HUES48 (cell line): ENCODE measurements around the gene SKOR2.

Experiments used
- H3K27ac ChIP-seq: one replicate; pipeline ENCODE4 v1.7.0; 2013; ENCODE audit warnings: low read depth, low read length, inconsistent platforms
- H3K27me3 ChIP-seq: 2 replicates; pipeline ENCODE4 v1.6.1; 2013; ENCODE audit warnings: mild to moderate bottlenecking, low read length; ENCODE audit not compliant: control insufficient read depth, insufficient read depth
- H3K36me3 ChIP-seq: 2 replicates; pipeline ENCODE4 v1.6.1; 2013; ENCODE audit warnings: low read length; ENCODE audit not compliant: control insufficient read depth, insufficient read depth
- H3K4me1 ChIP-seq: 2 replicates; pipeline ENCODE4 v1.6.1; 2013; ENCODE audit warnings: mild to moderate bottlenecking, low read length; ENCODE audit not compliant: control insufficient read depth, insufficient read depth
- H3K4me3 ChIP-seq: 2 replicates; pipeline ENCODE4 v1.5.1; 2013; ENCODE audit warnings: mild to moderate bottlenecking, low read depth, low read length
- H3K9ac ChIP-seq: 2 replicates; pipeline ENCODE4 v1.6.1; 2013; ENCODE audit warnings: mild to moderate bottlenecking, low read depth, low read length, moderate library complexity
- H3K9me3 ChIP-seq: 2 replicates; pipeline ENCODE4 v1.6.1; 2013; ENCODE audit warnings: low read length; ENCODE audit not compliant: control insufficient read depth, insufficient read depth

Gene SKOR2

GRCh38 chr18:47251289-47252120 is at the start of gene SKOR2:
TSS of gene SKOR2 (minus strand) at chr18:47251660. CDS start at chr18:47249183, 2,477 bp downstream.
- peaks cover 95% of the 10 kb centered on the region for H3K27me3 ChIP-seq
- no peak within 1 kb of the TSS for H3K27ac ChIP-seq
- H3K9me3 ChIP-seq: no peaks in the 10 kb centered on the region
- H3K36me3 ChIP-seq: no peaks in the 10 kb centered on the region
- H3K4me1 ChIP-seq: peaks cover 55% of the 10 kb centered on the region
- H3K4me3 ChIP-seq: peak within 1 kb of the TSS; percentile 41; the same call in 1 of the 2 replicates
- no peak within 1 kb of the TSS for H3K9ac ChIP-seq

- Histone ChIP-seq H3K9ac (no peak overlapping the region), H3K4me1 (no peaks in the 10 kb centered on the region), H3K27me3 (no peaks in the 10 kb centered on the region), H3K27ac (no peak overlapping the region), H3K36me3 (no peaks in the 10 kb centered on the region), H3K4me3 (no peak overlapping the region), H3K9me3 (0 out of 2 replicates have a peak, but pooled peaks cover 4% of the 10 kb centered on the region)
These were observed 45.0 kb upstream of the SKOR2 start for GRCh38 chr18:47296462-47296861.

GRCh38 chr18:47294801-47295200 is 43.3 kb upstream of the SKOR2 start:
- H3K4me3 ChIP-seq: no peak overlapping the region
- no peaks in the 10 kb centered on the region for H3K36me3 ChIP-seq
- H3K4me1 ChIP-seq: no peaks in the 10 kb centered on the region
- no peak overlapping the region for H3K27ac ChIP-seq
- no peak overlapping the region for H3K9ac ChIP-seq
- no peaks in the 10 kb centered on the region for H3K27me3 ChIP-seq
- 0 out of 2 replicates have a peak, but pooled peaks cover 4% of the 10 kb centered on the region for H3K9me3 ChIP-seq

- Histone ChIP-seq H3K4me3 (no peak overlapping the region), H3K4me1 (no peaks in the 10 kb centered on the region), H3K27ac (no peak overlapping the region), H3K9ac (no peak overlapping the region), H3K36me3 (no peaks in the 10 kb centered on the region), H3K9me3 (no peaks in the 10 kb centered on the region), H3K27me3 (no peaks in the 10 kb centered on the region)
These were observed 37.3 kb upstream of the SKOR2 start for GRCh38 chr18:47288741-47289140.

GRCh38 chr18:47287911-47288585 is 36.6 kb upstream of the SKOR2 start:
- Histone ChIP-seq H3K4me3 (no peak overlapping the region), H3K9ac (no peak overlapping the region), H3K9me3 (no peaks in the 10 kb centered on the region), H3K27me3 (no peaks in the 10 kb centered on the region), H3K36me3 (no peaks in the 10 kb centered on the region), H3K4me1 (no peaks in the 10 kb centered on the region), H3K27ac (no peak overlapping the region)

GRCh38 chr18:47286776-47287410 is 35.4 kb upstream of the SKOR2 start:
- H3K9me3 ChIP-seq: no peaks in the 10 kb centered on the region
- no peak overlapping the region for H3K4me3 ChIP-seq
- no peak overlapping the region for H3K9ac ChIP-seq
- H3K27me3 ChIP-seq: no peaks in the 10 kb centered on the region
- H3K4me1 ChIP-seq: no peaks in the 10 kb centered on the region
- no peaks in the 10 kb centered on the region for H3K36me3 ChIP-seq
- H3K27ac ChIP-seq: no peak overlapping the region

- Histone ChIP-seq H3K4me3 (no peak overlapping the region), H3K9me3 (no peaks in the 10 kb centered on the region), H3K36me3 (no peaks in the 10 kb centered on the region), H3K4me1 (no peaks in the 10 kb centered on the region), H3K27me3 (no peaks in the 10 kb centered on the region), H3K27ac (no peak overlapping the region), H3K9ac (no peak overlapping the region)
These were observed 34.0 kb upstream of the SKOR2 start for GRCh38 chr18:47285456-47285855.

- Histone ChIP-seq H3K9ac (no peak overlapping the region), H3K27ac (no peak overlapping the region), H3K27me3 (no peaks in the 10 kb centered on the region), H3K4me1 (no peaks in the 10 kb centered on the region), H3K36me3 (no peaks in the 10 kb centered on the region), H3K9me3 (no peaks in the 10 kb centered on the region), H3K4me3 (no peak overlapping the region)
These were observed 33.4 kb upstream of the SKOR2 start for GRCh38 chr18:47284721-47285395.

GRCh38 chr18:47283476-47283875 is 32.0 kb upstream of the SKOR2 start:
- H3K27ac ChIP-seq: no peak overlapping the region
- no peaks in the 10 kb centered on the region for H3K36me3 ChIP-seq
- H3K27me3 ChIP-seq: 0 out of 2 replicates have a peak, but pooled peaks cover 3% of the 10 kb centered on the region
- H3K4me3 ChIP-seq: no peak overlapping the region
- no peak overlapping the region for H3K9ac ChIP-seq
- no peaks in the 10 kb centered on the region for H3K9me3 ChIP-seq
- H3K4me1 ChIP-seq: no peaks in the 10 kb centered on the region

- Histone ChIP-seq H3K9ac (no peak overlapping the region), H3K27me3 (0 out of 2 replicates have a peak, but pooled peaks cover 3% of the 10 kb centered on the region), H3K9me3 (no peaks in the 10 kb centered on the region), H3K27ac (no peak overlapping the region), H3K4me1 (peaks cover 5% of the 10 kb centered on the region), H3K36me3 (no peaks in the 10 kb centered on the region), H3K4me3 (no peak overlapping the region)
These were observed 28.7 kb upstream of the SKOR2 start for GRCh38 chr18:47280121-47280520.
